Hepatocyte (in vitro differentiated cells): Measurements from ENCODE around the gene CIT. TPM values are rescaled to one million over a fixed set of nuclear protein-coding genes. Genes with fewer than 3 reads are reported as not detected.

Source experiments
- DNase-seq: peaks from one replicate; pipeline ENCODE4 v3.0.0-alpha.2; 2016; ENCODE audit warnings: low spot score
- H2AFZ ChIP-seq: fragments of 200-600 bp; sonication (generic); 2 replicates; pipeline ENCODE4 v1.6.0; 2016; ENCODE audit warnings: antibody characterized with exemption, mild to moderate bottlenecking
- H3K27ac ChIP-seq: fragments of 200-600 bp; sonication (generic); 2 replicates; pipeline ENCODE4 v1.5.1; 2016; ENCODE audit warnings: mild to moderate bottlenecking
- H3K27me3 ChIP-seq: fragments of 200-600 bp; sonication (generic); 2 replicates; pipeline ENCODE4 v1.6.1; 2016
- H3K36me3 ChIP-seq: fragments of 200-600 bp; sonication (generic); replicated peaks from 2 replicates; pipeline ENCODE4 v1.5.1; 2016; ENCODE audit warnings: low read depth; ENCODE audit not compliant: insufficient read depth
- H3K4me1 ChIP-seq: fragments of 200-600 bp; sonication (generic); 2 replicates; pipeline ENCODE4 v1.5.1; 2016; ENCODE audit warnings: mild to moderate bottlenecking, moderate library complexity; ENCODE audit not compliant: insufficient read depth
- H3K4me2 ChIP-seq: fragments of 200-600 bp; sonication (generic); 2 replicates; pipeline ENCODE4 v1.6.0; 2016
- H3K4me3 ChIP-seq: fragments of 200-600 bp; sonication (generic); 2 replicates; pipeline ENCODE4 v1.5.1; 2016; ENCODE audit warnings: mild to moderate bottlenecking
- H3K79me2 ChIP-seq: fragments of 200-600 bp; sonication (generic); 2 replicates; pipeline ENCODE4 v1.6.0; 2017; ENCODE audit warnings: mild to moderate bottlenecking
- H3K9me2 ChIP-seq: fragments of 200-600 bp; sonication (generic); replicated peaks from 2 replicates; pipeline ENCODE4 v1.6.0; 2017; ENCODE audit warnings: mild to moderate bottlenecking; ENCODE audit not compliant: insufficient read depth
- H3K9me3 ChIP-seq: fragments of 200-600 bp; sonication (generic); 2 replicates; pipeline ENCODE4 v1.5.1; 2016; ENCODE audit warnings: low read depth, mild to moderate bottlenecking
- H4K20me1 ChIP-seq: fragments of 200-600 bp; sonication (generic); 2 replicates; pipeline ENCODE4 v1.6.0; 2016; ENCODE audit warnings: mild to moderate bottlenecking; ENCODE audit not compliant: insufficient read depth, poor library complexity, severe bottlenecking
- CTCF ChIP-seq: fragments of 200-600 bp; sonication (generic); IDR thresholded peaks from 2 replicates; pipeline ENCODE4 v1.5.1; 2016; ENCODE audit warnings: antibody characterized with exemption, mild to moderate bottlenecking; ENCODE audit not compliant: poor library complexity
- EZH2 ChIP-seq: fragments of 200-600 bp; sonication (generic); IDR thresholded peaks from 2 replicates; pipeline ENCODE4 v1.6.1; 2016; ENCODE audit warnings: antibody characterized with exemption, mild to moderate bottlenecking, borderline replicate concordance
- EZH2phosphoT487 ChIP-seq: fragments of 200-600 bp; sonication (generic); IDR thresholded peaks from one replicate; pipeline ENCODE4 v1.6.1; 2018; ENCODE audit warnings: antibody characterized with exemption, mild to moderate bottlenecking, low read depth, moderate library complexity; ENCODE audit not compliant: unreplicated experiment, severe bottlenecking
- WGBS: methylation state at CpG from one replicate; pipeline ENCODE4 v1.1.6; 2016; ENCODE audit warnings: low lambda C conversion rate; ENCODE audit errors: missing lambda C conversion rate; 5-methylcytosine and 5-hydroxymethylcytosine counted together
- polyA plus RNA-seq: library from polyadenylated mRNA; unstranded; fragments of >200 nt; fragmentation: Nextera tagmentation; extraction: Ambion mirVana; gene quantifications from 2 replicates; pipeline ENCODE4 v1.2.1, GENCODE V29; 2016
- total RNA-seq: library from RNA; depleted of rRNA; stranded (reverse); fragments of >200 nt; gene quantifications from 2 replicates; pipeline ENCODE4 v1.2.3, GENCODE V29; 2014

The CIT gene
- total and polyA plus RNA-seq, 2 experiments from 2014 or later, result 3.6 to 3.9 TPM

GRCh38 chr12:119829439-119829838, 47.7 kb downstream of the CIT start:
- no peak for DNase-seq
- Histone ChIP-seq H3K9me2 (no peaks in the 10 kb centered on the region), H3K79me2 (no peaks in the 10 kb centered on the region), H4K20me1 (no peaks in the 10 kb centered on the region), H3K27me3 (no peaks in the 10 kb centered on the region), H3K4me2 (no peak overlapping the region), H3K9me3 (no peaks in the 10 kb centered on the region), H3K4me3 (no peak overlapping the region), H3K27ac (no peak overlapping the region), H2AFZ (no peak overlapping the region), H3K36me3 (no peaks in the 10 kb centered on the region), H3K4me1 (no peaks in the 10 kb centered on the region)
- 100% methylated on average over 1 of the region's 1 CpG for WGBS
- TF ChIP-seq EZH2phosphoT487 (no peak), EZH2 (no peak)

- Histone ChIP-seq H3K4me1 (no peaks in the 10 kb centered on the region), H4K20me1 (no peaks in the 10 kb centered on the region), H3K9me2 (no peaks in the 10 kb centered on the region), H3K27me3 (no peaks in the 10 kb centered on the region), H3K4me2 (no peak overlapping the region), H3K36me3 (no peaks in the 10 kb centered on the region), H2AFZ (no peak overlapping the region), H3K4me3 (no peak overlapping the region), H3K27ac (no peak overlapping the region), H3K9me3 (no peaks in the 10 kb centered on the region), H3K79me2 (no peaks in the 10 kb centered on the region)
- no peak for DNase-seq
- WGBS, result 97% methylated on average over 5 of the region's 5 CpGs
- TF ChIP-seq EZH2phosphoT487, result no peak
Measured at GRCh38 chr12:119828300-119828699, 48.8 kb downstream of the CIT start.

DNA sequence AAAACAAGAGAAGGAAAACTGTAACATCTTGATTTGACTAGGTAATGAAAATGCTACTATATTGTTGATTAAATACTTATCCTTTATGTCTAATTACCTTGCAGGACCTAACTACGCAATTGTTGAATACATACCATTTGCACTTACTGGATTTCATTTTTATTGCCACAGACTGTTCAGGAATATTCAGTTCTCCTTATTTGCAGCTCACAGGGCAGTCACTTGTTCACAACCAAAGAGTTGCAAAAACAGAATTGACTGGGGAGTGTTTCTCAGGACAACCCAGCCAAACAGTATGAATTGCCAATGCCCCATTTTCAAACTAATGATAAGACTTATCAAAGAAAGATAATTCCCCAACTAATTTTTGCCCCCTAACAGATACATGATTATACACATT, 49.4 kb downstream of the CIT start:
- H3K4me1 ChIP-seq, result no peaks in the 10 kb centered on the region
- no peak for TF ChIP-seq CTCF
- TF ChIP-seq EZH2, result no peak
- no peak for TF ChIP-seq EZH2phosphoT487
- H3K9me2 ChIP-seq, result no peaks in the 10 kb centered on the region
- no peak overlapping the region for H2AFZ ChIP-seq
- no peaks in the 10 kb centered on the region for H4K20me1 ChIP-seq
- no peaks in the 10 kb centered on the region for H3K27me3 ChIP-seq
- no peak overlapping the region for H3K27ac ChIP-seq
- no peak overlapping the region for H3K4me3 ChIP-seq
- H3K36me3 ChIP-seq, result no peaks in the 10 kb centered on the region
- no peak overlapping the region for H3K4me2 ChIP-seq
- DNase-seq, result no peak
- WGBS, result 100% methylated on average over 1 of the region's 1 CpG
- H3K79me2 ChIP-seq, result no peaks in the 10 kb centered on the region
- no peaks in the 10 kb centered on the region for H3K9me3 ChIP-seq

GRCh38 chr12:119826661-119827445, 50.3 kb downstream of the CIT start:
- no peak overlapping the region for H3K27ac ChIP-seq
- DNase-seq, result no peak
- H3K4me1 ChIP-seq, result no peaks in the 10 kb centered on the region
- H3K27me3 ChIP-seq, result no peaks in the 10 kb centered on the region
- H3K4me2 ChIP-seq, result no peak overlapping the region
- H3K9me3 ChIP-seq, result no peaks in the 10 kb centered on the region
- H2AFZ ChIP-seq, result no peak overlapping the region
- TF ChIP-seq EZH2phosphoT487 (no peak), EZH2 (no peak), CTCF (no peak)
- no peaks in the 10 kb centered on the region for H3K79me2 ChIP-seq
- no peaks in the 10 kb centered on the region for H4K20me1 ChIP-seq
- no peaks in the 10 kb centered on the region for H3K9me2 ChIP-seq
- 82% methylated on average over 6 of the region's 6 CpGs for WGBS
- no peaks in the 10 kb centered on the region for H3K36me3 ChIP-seq
- no peak overlapping the region for H3K4me3 ChIP-seq
